PC-3 (cell line): Measurements from ENCODE around the gene ZRANB3. TPM values are rescaled to one million over a fixed set of nuclear protein-coding genes. Genes with fewer than 3 reads are reported as not detected.

Source experiments
- ATAC-seq: fragments of 200-7000 bp; cut with Tn5 transposase; 2 replicates; pipeline ENCODE4 v1.9.1; 2020; ENCODE audit warnings: mild to moderate bottlenecking, moderate library complexity
- BruUV-seq: library from RNA; stranded (reverse); fragments of 400-500 nt; replicated peaks from 2 replicates; lab custom pipeline; 2021; lab: Mats Ljungman, UMichigan
- CTCF ChIA-PET: fragments of 300-600 bp; sonication (Branson Sonifier 250); formaldehyde crosslinking; loops from one replicate; lab custom pipeline; 2022; ENCODE audit warnings: antibody characterized with exemption; lab: Charles Lee
- POLR2A ChIA-PET: fragments of 300-600 bp; sonication (Branson Sonifier 250); formaldehyde crosslinking; loops from one replicate; lab custom pipeline; 2022; ENCODE audit warnings: antibody characterized with exemption; ENCODE audit not compliant: unreplicated experiment; lab: Charles Lee
- DNase-seq: peaks from one replicate; pipeline ENCODE4 v3.0.0-alpha.2; 2015
- H2AFZ ChIP-seq: fragments of 300-600 bp; sonication (generic); 2 replicates; pipeline ENCODE4 v1.6.0; 2016; ENCODE audit warnings: antibody characterized with exemption, low read length
- H3F3A ChIP-seq: fragments of 300-600 bp; sonication (generic); one replicate; pipeline ENCODE4 v1.6.0; 2017; ENCODE audit warnings: antibody characterized with exemption, low read length, control low read depth, mild to moderate bottlenecking; ENCODE audit not compliant: unreplicated experiment
- H3K27ac ChIP-seq: fragments of 300-600 bp; sonication (generic); 2 replicates; pipeline ENCODE4 v1.5.1; 2016; ENCODE audit warnings: mild to moderate bottlenecking, low read length
- H3K27me3 ChIP-seq: fragments of 300-600 bp; sonication (generic); 2 replicates; pipeline ENCODE4 v1.6.1; 2016; ENCODE audit warnings: low read length, mixed read lengths
- H3K36me3 ChIP-seq: fragments of 300-600 bp; sonication (generic); 2 replicates; pipeline ENCODE4 v1.6.1; 2016; ENCODE audit warnings: low read depth, mixed run types, low read length, mixed read lengths
- H3K4me1 ChIP-seq: fragments of 300-600 bp; sonication (generic); 2 replicates; pipeline ENCODE4 v1.5.1; 2016; ENCODE audit warnings: low read length; ENCODE audit not compliant: insufficient read depth
- H3K4me2 ChIP-seq: fragments of 300-600 bp; sonication (generic); 2 replicates; pipeline ENCODE4 v1.6.0; 2016; ENCODE audit warnings: low read length
- H3K4me3 ChIP-seq: fragments of 300-600 bp; sonication (generic); 2 replicates; pipeline ENCODE4 v1.5.1; 2016; ENCODE audit warnings: mild to moderate bottlenecking, low read length, mixed read lengths
- H3K79me2 ChIP-seq: fragments of 300-600 bp; sonication (generic); 2 replicates; pipeline ENCODE4 v1.6.1; 2017; ENCODE audit warnings: low read length, mixed read lengths
- H3K9ac ChIP-seq: fragments of 300-600 bp; sonication (generic); 2 replicates; pipeline ENCODE4 v1.6.0; 2016; ENCODE audit warnings: mild to moderate bottlenecking, low read length
- H3K9me2 ChIP-seq: fragments of 300-600 bp; sonication (generic); replicated peaks from 2 replicates; pipeline ENCODE4 v1.6.1; 2016; ENCODE audit warnings: mixed run types, low read length, mixed read lengths
- H3K9me3 ChIP-seq: fragments of 300-600 bp; sonication (generic); 2 replicates; pipeline ENCODE4 v1.6.1; 2016; ENCODE audit warnings: low read length, mixed read lengths
- H4K20me1 ChIP-seq: fragments of 300-600 bp; sonication (generic); 2 replicates; pipeline ENCODE4 v1.6.1; 2016; ENCODE audit warnings: low read length, mixed read lengths
- CTCF ChIP-seq: fragments of 300-600 bp; sonication (generic); conservative IDR thresholded peaks from 2 replicates; pipeline ENCODE4 v1.5.1; 2017; ENCODE audit warnings: antibody characterized with exemption, low read depth, mild to moderate bottlenecking, low read length
- EZH2 ChIP-seq: fragments of 300-600 bp; sonication (generic); IDR thresholded peaks from one replicate; pipeline ENCODE4 v1.6.1; 2017; ENCODE audit warnings: antibody characterized with exemption, mild to moderate bottlenecking, low read length; ENCODE audit not compliant: unreplicated experiment
- EZH2phosphoT487 ChIP-seq: fragments of 300-600 bp; sonication (generic); IDR thresholded peaks from 2 replicates; pipeline ENCODE4 v1.6.1; 2018; ENCODE audit warnings: mild to moderate bottlenecking, antibody characterized with exemption, low read length, borderline replicate concordance
- intact Hi-C: fragments of 100-400 bp; cut with micrococcal nuclease; formaldehyde crosslinking; loops from 2 replicates; pipeline ENCODE4 v1.9.0; 2023
- total RNA-seq: library from RNA; depleted of rRNA; stranded (reverse); fragments of >200 nt; gene quantifications from 2 replicates; pipeline ENCODE4 v1.2.3, GENCODE V29; 2014

Gene ZRANB3
- total RNA-seq, 1 experiment from 2014 or later = 8.6 TPM

DNA sequence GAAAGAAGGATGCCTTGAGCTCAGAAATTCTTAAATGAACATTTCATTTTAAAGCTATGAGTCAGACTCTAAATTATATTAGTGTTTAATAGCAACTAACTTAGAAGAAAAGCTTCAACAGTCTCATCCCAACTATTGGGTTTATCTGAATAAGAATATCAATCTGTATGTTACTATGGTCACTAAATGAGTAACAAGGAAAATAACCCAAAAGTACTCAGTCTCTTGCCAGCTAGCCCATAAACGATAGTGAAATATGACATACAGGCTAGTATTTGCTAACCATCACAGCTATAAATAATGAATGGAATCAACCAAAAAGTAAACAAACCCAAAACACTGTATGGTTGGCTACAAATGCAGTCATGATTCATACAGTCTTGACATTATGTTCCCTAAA is 304.1 kb downstream of the ZRANB3 start:
- Histone ChIP-seq H3K27ac (peak overlapping the region; percentile 82), H4K20me1 (no peaks in the 10 kb centered on the region), H3K9me2 (no peaks in the 10 kb centered on the region), H3K4me1 (peaks cover 28% of the 10 kb centered on the region), H3K36me3 (no peaks in the 10 kb centered on the region), H3K9ac (peak overlapping the region; percentile 36; the same call in 1 of the 2 replicates), H2AFZ (no peak overlapping the region), H3K4me3 (no peak overlapping the region), H3K27me3 (no peaks in the 10 kb centered on the region), H3F3A (peaks cover 6% of the 10 kb centered on the region), H3K79me2 (no peaks in the 10 kb centered on the region), H3K4me2 (peak overlapping the region; percentile 34), H3K9me3 (no peaks in the 10 kb centered on the region)
- BruUV-seq = no TSS peak
- POLR2A ChIA-PET = interaction anchor here (0.5 to 0.7 kb wide), 2 partner anchors 28 to 63 kb away, joined by 3 read pairs; no protein-coding TSS in a partner anchor
- DNase-seq = peak; percentile 67
- ATAC-seq = peak; percentile 91
- intact Hi-C loops = no loop called here
- CTCF ChIA-PET = interaction anchor here (0.6 to 0.9 kb wide), 2 partner anchors 31 to 311 kb away, joined by 3 to 5 read pairs; no protein-coding TSS in a partner anchor
- TF ChIP-seq EZH2phosphoT487 (no peak), CTCF (no peak), EZH2 (no peak)

DNA sequence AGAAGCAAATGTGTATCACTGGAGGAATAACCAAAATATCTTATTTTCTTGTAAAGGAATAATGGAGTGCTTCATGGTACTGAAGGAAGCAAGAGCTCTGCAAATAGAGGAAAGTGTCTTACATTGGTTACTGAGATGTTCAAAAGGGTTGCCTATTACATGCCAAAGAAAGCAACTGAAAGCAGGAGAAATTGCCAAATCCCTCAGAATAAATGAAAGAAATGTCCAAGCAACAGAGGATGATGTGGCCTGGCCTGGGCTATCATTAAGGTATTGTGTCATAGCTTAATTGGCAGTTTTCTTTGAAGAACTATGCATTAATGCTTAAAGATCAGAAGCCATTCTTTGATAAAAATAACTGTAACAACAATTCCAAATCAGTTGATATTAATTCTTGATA is 305.2 kb downstream of the ZRANB3 start:
- H3K9me3 ChIP-seq = no peaks in the 10 kb centered on the region
- intact Hi-C loops = no loop called here
- H3K9ac ChIP-seq = no peak overlapping the region
- no TSS peak for BruUV-seq
- peaks cover 6% of the 10 kb centered on the region for H3F3A ChIP-seq
- H3K9me2 ChIP-seq = no peaks in the 10 kb centered on the region
- H3K27me3 ChIP-seq = no peaks in the 10 kb centered on the region
- peak; percentile 8; the same call in 1 of the 2 replicates for ATAC-seq
- H3K27ac ChIP-seq = 0 out of 2 replicates have a peak overlapping the region, but pooled peaks have one; percentile 8
- no peaks in the 10 kb centered on the region for H3K36me3 ChIP-seq
- no peak overlapping the region for H3K4me2 ChIP-seq
- H3K79me2 ChIP-seq = no peaks in the 10 kb centered on the region
- H4K20me1 ChIP-seq = no peaks in the 10 kb centered on the region
- H3K4me3 ChIP-seq = no peak overlapping the region
- peaks cover 28% of the 10 kb centered on the region for H3K4me1 ChIP-seq
- no peak overlapping the region for H2AFZ ChIP-seq
- CTCF ChIA-PET = no interaction called here
- TF ChIP-seq CTCF (no peak), EZH2 (no peak), EZH2phosphoT487 (no peak)
- POLR2A ChIA-PET = no interaction called here
- no peak for DNase-seq

DNA sequence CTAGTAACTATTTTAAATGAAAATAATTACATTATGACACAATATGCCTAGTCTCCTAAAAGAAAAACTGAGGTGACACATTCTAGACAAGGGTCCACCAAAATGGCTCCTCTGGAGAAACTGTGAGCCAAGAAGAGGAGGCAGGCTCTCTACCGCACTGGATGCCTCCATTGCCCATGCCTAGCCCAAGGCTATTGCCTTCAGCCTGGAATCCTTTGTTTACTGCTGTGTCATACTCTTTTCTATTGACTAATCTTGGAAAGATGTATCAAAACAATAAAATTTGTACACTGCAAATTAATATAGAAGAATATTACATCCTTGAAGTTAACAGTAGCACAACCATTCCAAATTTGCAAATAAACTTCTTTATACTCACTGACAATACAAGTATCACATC is 311.8 kb downstream of the ZRANB3 start:
- DNase-seq (peak; percentile 55), ATAC-seq (peak; percentile 71)
- no peaks in the 10 kb centered on the region for H3K79me2 ChIP-seq
- no peak overlapping the region for H3K9ac ChIP-seq
- no peaks in the 10 kb centered on the region for H3K27me3 ChIP-seq
- no peak for TF ChIP-seq CTCF
- TF ChIP-seq EZH2phosphoT487 = no peak
- no peak for TF ChIP-seq EZH2
- no peak overlapping the region for H3K4me3 ChIP-seq
- H3K4me1 ChIP-seq = peaks cover 7% of the 10 kb centered on the region; the same call in 1 of the 2 replicates
- POLR2A ChIA-PET = no interaction called here
- no peaks in the 10 kb centered on the region for H3F3A ChIP-seq
- no peaks in the 10 kb centered on the region for H3K36me3 ChIP-seq
- H3K27ac ChIP-seq = no peak overlapping the region
- no peak overlapping the region for H2AFZ ChIP-seq
- no peaks in the 10 kb centered on the region for H3K9me2 ChIP-seq
- CTCF ChIA-PET = no interaction called here
- no peak overlapping the region for H3K4me2 ChIP-seq
- H3K9me3 ChIP-seq = no peaks in the 10 kb centered on the region
- no peaks in the 10 kb centered on the region for H4K20me1 ChIP-seq
- BruUV-seq = no TSS peak
- intact Hi-C loops = no loop called here
